Stimulated activated CD4-positive, alpha-beta T cell treated with anti-CD3 and anti-CD28 coated beads, Interleukin-15, amount 100 ng/mL, for 24 hours (primary cell): ENCODE data around the gene CABP2.
"Not testable (repeated sequence)": the region's sequence is repeated elsewhere in the genome, so short reads cannot be mapped to it uniquely, and the experiment has no call there.

ENCODE experiments used
- DNase-seq: peaks from one replicate; pipeline ENCODE4 v3.0.0-alpha.2; 2020

The CABP2 gene

GRCh38 chr11:67492801-67493547 is 30.3 kb downstream of the CABP2 start:
- DNase-seq, result peak; percentile 57

- no peak for DNase-seq
Measured at GRCh38 chr11:67492069-67492727, 31.0 kb downstream of the CABP2 start.

- no peak for DNase-seq
Measured at GRCh38 chr11:67491276-67492068, 31.8 kb downstream of the CABP2 start.

GRCh38 chr11:67490727-67491065 is 32.5 kb downstream of the CABP2 start:
- DNase-seq, result no peak

GRCh38 chr11:67489885-67490726 is 33.1 kb downstream of the CABP2 start:
- no peak for DNase-seq

- no peak for DNase-seq
Measured at GRCh38 chr11:67489203-67489884, 33.9 kb downstream of the CABP2 start.

- peak; percentile 66 for DNase-seq
Measured at GRCh38 chr11:67486481-67487195, 36.6 kb downstream of the CABP2 start.

GRCh38 chr11:67485873-67486361 is 37.3 kb downstream of the CABP2 start:
- peak; percentile 77 for DNase-seq

GRCh38 chr11:67484847-67485311 is 38.4 kb downstream of the CABP2 start:
- DNase-seq, result peak; percentile 85

- peak; percentile 58 for DNase-seq
Measured at GRCh38 chr11:67483831-67484665, 39.2 kb downstream of the CABP2 start.

- DNase-seq, result peak; percentile 98
Measured at GRCh38 chr11:67482827-67483798, 40.1 kb downstream of the CABP2 start, which contains the start of gene AIP. Gene AIP (plus strand): TSS chr11:67483026. CDS start chr11:67483159, 133 bp downstream.

- peak; percentile 26 for DNase-seq
Measured at GRCh38 chr11:67482275-67482826, 40.9 kb downstream of the CABP2 start.

GRCh38 chr11:67477344-67478050 is 45.7 kb downstream of the CABP2 start:
- DNase-seq, result not testable (repeated sequence)

- not testable (repeated sequence) for DNase-seq
Measured at GRCh38 chr11:67476692-67477091, 46.6 kb downstream of the CABP2 start.

GRCh38 chr11:67472882-67473281 is 50.4 kb downstream of the CABP2 start:
- DNase-seq, result no peak

GRCh38 chr11:67470337-67471002 is 52.8 kb downstream of the CABP2 start:
- DNase-seq, result no peak

GRCh38 chr11:67469508-67469811 is 53.8 kb downstream of the CABP2 start:
- no peak for DNase-seq
